Fibroblast of skin of right biceps (primary cell): ENCODE data around the gene ZNF462.
"Not testable (repeated sequence)": the region's sequence is repeated elsewhere in the genome, so short reads cannot be mapped to it uniquely, and the experiment has no call there.

Experiments used
- DNase-seq: peaks from one replicate; pipeline ENCODE4 v3.0.0-alpha.2; 2013

The ZNF462 gene

GRCh38 chr9:106887066-106887465 is 24.1 kb downstream of the ZNF462 start:
- DNase-seq: no peak

GRCh38 chr9:106889061-106889590 is 26.2 kb downstream of the ZNF462 start:
- DNase-seq: no peak

DNA sequence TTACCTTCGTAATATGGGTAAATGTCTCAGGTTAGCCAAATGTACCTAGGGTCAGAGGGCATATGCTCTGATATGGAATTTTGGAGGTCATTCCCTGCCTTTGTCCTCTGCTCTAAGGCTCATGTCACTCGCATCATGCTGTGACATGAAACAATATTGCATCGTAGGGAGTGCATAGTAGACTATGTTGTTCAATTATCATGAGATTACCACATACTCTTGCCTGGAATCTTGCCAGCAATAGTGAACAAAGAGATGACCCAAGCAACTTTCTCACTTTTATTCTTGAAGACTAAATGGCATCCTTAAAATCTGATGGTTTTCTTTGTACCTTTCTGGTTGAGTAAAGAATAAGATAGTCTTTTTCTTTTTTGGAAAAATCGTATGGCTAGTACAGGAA is 27.6 kb downstream of the ZNF462 start:
- peak; percentile 16 for DNase-seq

DNA sequence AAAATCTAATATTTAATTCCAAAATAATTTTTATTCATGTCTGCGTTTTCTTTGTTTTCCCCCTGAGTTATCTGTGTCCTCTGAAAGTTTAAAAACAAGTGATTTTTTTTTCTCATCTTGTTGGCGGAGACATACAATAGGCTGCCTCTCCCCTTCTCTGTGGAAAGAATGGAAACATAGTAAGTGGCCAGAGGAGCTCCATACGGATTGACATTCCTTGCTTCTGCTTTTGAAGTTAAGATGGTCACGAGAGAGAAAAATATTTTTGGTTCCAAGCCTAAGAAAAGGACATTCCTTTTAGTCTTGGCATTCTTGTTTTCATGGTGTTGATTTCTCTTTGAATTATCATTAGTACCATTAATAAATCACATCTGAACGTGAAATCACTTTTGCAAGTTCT is 28.3 kb downstream of the ZNF462 start:
- DNase-seq: peak; percentile 17

DNA sequence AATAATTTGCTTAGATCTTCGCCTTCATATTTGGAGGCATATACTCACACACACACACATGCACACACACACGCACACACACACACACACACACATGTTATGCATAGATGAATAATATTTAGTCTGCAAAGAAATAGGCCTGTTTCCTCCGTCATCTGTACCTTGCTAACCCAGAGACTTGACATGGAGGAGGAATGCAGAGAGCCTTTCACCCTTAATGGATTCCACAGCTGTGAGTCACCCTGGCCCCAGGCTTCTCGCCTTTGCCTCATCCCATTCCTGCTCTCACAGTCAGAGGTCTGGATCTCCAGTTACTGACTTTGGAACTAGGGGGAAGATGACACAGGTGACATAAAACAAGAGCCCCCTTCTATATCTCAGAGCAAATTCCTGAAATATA is 29.7 kb downstream of the ZNF462 start:
- DNase-seq: peak; percentile 99

- DNase-seq: peak; percentile 78
Observed at GRCh38 chr9:106893088-106893487, 30.1 kb downstream of the ZNF462 start.

GRCh38 chr9:106896695-106897094 is 33.7 kb downstream of the ZNF462 start:
- no peak for DNase-seq

DNA sequence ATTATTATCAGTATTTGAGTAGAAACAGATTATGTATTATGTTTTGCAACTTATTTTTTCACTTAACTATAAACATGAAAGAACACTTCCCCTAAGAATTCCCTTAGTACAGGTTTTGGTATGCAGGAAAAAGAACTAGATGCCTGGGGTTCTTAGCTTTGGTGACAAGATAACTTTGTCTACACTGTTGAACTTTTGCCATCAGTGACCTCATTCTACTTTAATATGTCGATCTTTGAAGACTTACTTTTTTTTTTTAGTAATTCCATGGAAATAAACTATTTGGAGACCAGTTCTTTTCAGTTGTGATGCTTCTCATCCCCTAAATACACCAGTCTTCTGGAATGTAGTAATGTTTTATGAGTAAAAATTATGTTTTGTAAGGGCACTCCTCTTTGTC is 34.3 kb downstream of the ZNF462 start:
- peak; percentile 80 for DNase-seq

- no peak for DNase-seq
Observed at GRCh38 chr9:106897751-106898150, 34.8 kb downstream of the ZNF462 start.

DNA sequence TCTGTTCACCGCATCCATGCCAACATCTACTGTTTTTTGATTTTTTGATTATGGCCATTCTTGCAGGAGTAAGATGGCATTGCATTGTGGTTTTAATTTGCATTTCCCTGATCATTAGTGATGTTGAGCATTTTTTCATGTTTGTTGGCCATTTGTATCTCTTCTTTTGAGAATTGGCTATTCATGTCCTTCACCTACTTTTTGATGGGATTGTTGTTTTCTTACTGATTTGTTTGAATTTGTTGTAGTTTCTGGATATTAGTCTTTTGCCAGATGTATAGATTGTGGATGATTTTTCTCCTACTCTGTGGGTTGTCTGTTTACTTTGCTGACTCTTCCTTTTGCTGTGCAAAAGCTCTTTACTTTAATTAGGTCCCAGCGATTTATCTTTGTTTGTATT is 37.6 kb downstream of the ZNF462 start:
- DNase-seq: not testable (repeated sequence)

DNA sequence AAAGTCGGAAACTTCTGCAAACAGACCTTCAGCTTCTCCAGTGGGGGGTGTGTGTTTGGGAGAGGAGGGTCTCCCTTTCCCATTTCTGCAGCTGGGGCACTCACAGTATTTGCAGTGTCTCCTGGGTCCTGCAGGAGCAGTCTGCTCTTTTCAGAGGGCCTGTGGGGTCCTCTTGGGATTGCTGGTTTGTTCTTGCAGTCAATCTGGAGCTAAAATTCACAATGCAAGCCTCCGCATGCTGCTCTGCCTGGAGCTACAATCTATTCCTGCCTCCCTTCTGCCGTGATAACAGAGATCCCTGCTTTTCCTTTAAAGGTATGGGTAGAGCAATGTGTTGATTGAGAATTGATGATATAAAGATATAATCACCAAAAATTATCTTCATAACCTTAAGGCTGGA is 43.2 kb downstream of the ZNF462 start:
- no peak for DNase-seq

- DNase-seq: peak; percentile 20
Observed at GRCh38 chr9:106911951-106912350, 49.0 kb downstream of the ZNF462 start.

- no peak for DNase-seq
Observed at GRCh38 chr9:106913276-106913675, 50.3 kb downstream of the ZNF462 start.

- DNase-seq: no peak
Observed at GRCh38 chr9:106915851-106916250, 52.9 kb downstream of the ZNF462 start.

DNA sequence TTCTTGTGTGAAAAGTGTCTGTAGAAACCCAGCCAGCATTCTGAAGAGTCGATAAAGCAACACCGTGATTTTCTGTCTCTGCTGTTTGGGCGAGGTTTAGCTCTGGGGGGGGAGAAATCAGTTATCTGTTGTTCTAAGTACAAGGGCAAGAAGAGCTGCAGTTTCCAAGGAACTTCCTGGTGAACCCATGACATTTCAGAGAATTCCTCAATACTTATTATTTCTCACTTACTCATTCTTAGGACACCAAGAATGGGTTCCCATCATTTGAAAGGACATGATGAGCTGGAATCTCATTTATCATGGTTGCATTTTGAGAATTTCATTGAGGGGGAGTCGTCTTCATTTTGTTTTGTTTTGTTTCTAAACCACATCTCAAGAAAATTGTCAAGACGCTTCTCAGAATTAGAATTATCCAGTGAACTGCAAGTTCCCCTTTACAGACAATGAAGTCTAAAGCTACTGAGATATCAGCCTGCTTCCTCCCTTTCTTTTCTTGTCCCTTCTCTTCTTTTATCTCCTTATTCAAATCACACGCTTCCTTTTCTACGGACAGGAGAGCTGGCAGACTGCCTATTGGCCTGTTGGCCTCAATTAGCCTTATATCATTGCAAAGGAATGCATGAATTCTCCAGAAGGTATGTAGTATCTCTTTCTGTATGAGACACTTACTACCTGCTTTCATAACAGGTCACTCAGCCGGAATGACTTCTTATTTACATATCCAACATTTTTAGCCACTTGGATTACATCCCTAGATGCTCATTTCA is 53.7 kb downstream of the ZNF462 start:
- DNase-seq: peak; percentile 93

- no peak for DNase-seq
Observed at GRCh38 chr9:106918825-106919509, 56.0 kb downstream of the ZNF462 start.

- DNase-seq: no peak
Observed at GRCh38 chr9:106920091-106920490, 57.1 kb downstream of the ZNF462 start.

DNA sequence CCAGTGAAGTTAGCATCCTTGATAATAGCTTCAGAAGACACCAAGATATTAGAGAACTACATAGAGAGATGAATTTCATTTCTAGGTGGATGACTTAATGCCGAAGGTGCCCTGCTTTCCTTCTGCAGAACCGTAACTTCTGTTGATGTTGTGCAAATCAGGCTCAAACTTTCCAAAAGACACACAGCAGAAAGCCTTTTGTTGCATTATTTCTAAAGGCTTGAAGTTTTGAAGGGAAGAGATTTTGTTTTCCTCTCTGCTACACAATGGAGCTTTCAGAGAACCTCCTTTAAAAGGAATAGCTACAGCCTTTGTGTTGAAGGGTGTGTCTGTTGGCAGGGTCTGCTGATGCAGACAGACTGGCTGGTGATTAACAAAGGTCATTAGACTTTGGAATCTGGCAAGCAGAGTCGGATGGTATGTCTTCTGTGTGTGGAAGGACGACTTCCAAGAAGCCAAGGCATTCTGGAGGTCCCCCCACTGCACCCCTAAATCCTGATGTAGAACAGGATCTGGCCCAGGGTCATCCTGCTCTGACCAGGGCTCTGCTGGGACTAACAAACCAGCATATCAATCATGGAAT is 57.8 kb downstream of the ZNF462 start:
- DNase-seq: peak; percentile 39

GRCh38 chr9:106921341-106921899 is 58.5 kb downstream of the ZNF462 start:
- peak; percentile 66 for DNase-seq

- peak; percentile 38 for DNase-seq
Observed at GRCh38 chr9:106922026-106922425, 59.1 kb downstream of the ZNF462 start.

- no peak for DNase-seq
Observed at GRCh38 chr9:106925392-106925791, 62.4 kb downstream of the ZNF462 start.

DNA sequence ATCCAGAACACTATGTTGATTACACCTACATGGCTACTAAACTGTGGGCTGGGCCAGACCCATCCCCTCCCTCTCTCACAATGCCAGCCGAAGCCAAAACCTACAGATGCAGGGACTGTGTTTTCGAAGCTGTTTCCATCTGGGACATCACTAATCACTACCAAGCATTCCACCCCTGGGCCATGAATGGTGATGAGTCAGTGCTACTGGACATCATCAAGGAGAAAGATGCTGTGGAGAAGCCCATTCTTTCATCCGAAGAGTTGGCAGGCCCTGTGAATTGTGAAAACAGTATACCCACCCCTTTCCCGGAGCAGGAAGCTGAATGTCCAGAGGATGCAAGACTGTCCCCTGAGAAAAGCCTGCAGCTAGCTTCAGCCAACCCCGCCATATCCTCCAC is 65.0 kb downstream of the ZNF462 start:
- DNase-seq: no peak

GRCh38 chr9:106928350-106928749 is 65.4 kb downstream of the ZNF462 start:
- DNase-seq: no peak
